ENCODE measurements around the gene SPIRE1.

The SPIRE1 gene

DNA sequence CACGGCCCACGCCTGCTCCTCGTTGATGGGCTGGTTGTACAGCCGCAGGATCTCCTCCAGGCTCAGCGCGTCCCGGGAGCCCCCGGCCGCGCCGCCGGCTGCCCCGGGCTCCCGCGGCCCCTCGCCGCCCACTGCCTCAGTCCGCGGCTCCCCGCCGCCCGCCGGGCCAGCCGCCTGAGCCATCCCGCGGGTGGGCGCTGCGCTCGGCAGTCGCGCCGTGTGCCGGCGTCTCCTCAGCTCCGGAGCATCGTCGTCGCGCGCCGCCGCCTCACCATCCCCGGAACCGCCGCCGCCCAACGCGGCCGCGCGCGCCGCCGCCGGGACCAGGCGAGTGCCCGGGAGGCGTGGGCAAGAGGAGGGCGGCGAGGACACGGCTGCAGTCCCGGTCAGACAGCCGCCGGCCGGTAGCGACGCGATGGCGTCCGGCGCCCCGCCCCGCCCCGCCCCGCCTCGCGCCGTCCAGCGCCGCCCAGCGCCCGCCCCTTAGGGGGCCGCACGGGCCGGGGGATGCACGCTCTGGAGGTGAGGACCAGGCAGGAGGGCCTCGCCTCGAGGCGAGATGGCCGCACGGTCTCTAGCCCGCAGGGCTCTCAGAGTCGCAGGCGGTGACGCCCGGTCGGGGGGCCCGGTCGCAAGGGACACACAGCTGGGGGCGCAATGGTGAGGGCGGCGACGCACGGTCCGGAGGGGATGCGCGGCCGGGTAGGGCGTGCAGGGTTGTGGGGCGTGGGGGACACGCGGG lies at the start of gene SPIRE1:
SPIRE1 (minus strand) TSS at position 424 of the 742 bp plus-strand sequence; CDS start at position 183, 241 bp downstream.
- no peak for DNase-seq (ENCODE audit: low read depth)

DNA sequence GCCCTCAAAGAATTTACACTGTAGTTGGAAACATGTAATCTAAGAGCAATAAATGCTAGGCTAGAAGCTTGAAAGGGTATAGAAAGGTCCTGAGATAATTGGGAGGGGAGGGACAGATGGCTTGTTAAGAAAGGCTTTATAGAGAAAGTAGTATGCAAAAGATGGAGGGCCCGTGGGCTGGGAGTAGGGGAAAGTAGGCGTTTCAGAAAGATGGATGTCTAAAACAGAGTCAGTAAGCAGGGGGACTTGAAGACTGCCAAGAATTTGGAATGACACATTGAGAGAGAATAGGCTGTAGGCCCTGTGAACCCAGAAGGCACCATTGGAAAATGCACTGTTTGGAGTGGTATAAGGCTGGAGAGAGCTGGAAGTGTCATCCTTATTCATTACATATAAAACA lies 45.8 kb upstream of the SPIRE1 start:
- DNase-seq (ENCODE audit: low read depth): no peak

DNA sequence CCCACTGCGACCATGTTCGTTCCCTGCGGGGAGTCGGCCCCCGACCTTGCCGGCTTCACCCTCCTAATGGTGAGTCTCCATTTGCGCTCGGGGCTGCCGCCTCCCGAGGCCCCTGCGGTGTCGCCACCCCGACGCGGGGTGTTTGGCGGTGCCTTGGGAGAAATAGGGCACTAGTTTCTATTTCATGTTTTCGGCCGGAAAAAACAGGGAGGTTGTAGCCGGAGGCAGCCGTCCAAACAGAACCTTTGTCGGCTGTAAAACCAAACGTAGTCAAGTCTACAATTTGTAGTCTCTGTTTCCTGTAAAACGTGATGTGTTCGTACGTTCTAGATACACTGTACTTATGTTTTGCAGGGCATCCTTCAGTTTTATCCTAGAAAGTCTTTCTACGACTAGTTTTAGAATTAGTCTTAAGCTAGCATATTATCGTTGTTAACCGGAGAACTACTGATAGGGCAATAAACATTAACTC lies 45.2 kb upstream of the SPIRE1 start:
- no peak for DNase-seq (ENCODE audit: low read depth)

DNA sequence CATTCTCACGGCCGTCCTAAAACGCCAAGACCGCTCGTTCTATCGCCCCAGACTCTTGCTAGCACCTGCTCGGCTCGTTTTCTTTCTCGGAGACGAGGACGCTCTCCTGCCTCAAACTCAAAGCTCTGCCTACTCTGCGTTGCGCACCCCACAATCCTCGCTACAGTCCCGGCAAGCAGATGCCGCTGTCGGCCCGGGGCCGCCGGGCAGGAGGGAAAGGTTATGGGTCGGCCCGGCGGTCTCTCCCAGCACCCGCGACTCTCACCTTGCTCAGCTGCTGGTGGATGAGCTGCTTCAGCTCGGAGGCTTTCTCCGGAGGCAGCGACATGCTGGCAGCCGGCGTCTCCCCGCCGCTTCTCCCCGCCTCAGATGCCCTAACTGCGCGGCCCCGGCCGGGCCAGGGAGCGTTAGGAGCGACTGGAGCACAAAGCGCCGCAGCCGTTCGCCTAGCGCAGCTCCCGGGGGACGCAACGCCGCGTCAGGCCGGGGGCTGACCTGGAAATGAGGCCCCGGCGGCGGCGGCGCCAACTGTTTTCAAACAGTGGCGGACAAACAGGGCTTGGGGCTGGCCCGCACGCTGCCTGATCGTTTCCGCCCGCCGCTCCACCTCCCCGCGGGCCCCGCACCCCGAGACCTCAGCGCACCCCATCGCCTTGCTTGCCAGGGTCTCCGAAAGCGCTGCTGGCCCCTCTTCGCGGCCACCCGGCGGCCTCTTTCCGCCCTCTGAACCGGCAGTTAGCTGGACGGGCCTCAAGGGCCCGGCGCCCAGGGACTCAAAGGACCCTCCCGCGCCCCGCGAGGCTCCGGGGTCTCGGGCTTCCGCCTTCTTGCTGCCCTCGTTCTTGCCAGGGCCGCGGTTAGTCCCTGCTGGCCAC lies 44.6 kb upstream of the SPIRE1 start, which contains the start of the genes CEP76 and PSMG2:
CEP76 (minus strand) TSS at position 503 of the 875 bp plus-strand sequence; CDS start at position 328, 175 bp downstream.
PSMG2 (plus strand) TSS at position 822 of the 875 bp plus-strand sequence. CDS start 66 bp downstream, outside the sequence.
- DNase-seq (ENCODE audit: low read depth): peak; percentile 59

DNA sequence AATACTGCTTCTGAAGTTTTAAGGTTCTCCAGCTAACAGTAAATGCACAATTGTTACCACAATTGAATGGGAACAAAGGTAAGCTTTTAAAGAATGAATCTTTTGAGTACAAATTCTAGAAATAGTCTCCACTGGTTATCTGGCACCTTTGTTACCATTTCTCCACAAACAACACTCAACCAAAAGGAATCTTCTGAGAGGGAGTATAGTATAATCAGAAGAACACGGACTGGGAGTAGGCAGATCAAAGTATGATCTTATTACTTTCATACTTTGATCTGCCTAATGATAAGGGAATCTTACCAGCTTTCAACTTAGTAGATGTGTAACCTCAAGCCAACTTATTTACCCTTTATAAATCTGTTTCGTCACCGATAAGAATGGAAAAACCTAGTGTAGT lies 43.3 kb upstream of the SPIRE1 start:
- DNase-seq (ENCODE audit: low read depth): no peak

DNA sequence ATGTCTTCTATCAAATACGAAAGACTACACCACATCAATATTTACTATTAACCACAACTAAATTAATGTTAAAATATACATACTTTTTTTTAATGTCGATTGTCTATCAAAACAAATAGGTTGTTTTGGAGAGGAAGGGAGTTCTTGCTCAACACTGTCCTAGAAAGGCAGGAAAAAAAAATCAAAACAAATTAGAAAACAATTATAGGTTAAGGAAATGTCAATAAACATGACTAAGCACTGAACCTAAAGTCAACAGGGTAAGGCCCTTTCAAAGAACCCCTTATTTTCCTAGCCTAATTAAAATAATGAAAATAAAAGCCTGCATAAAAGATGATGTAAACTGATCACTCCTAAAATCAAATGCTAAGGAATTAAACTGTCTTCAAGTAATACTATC lies 41.8 kb upstream of the SPIRE1 start:
- no peak for DNase-seq (ENCODE audit: low read depth)

DNA sequence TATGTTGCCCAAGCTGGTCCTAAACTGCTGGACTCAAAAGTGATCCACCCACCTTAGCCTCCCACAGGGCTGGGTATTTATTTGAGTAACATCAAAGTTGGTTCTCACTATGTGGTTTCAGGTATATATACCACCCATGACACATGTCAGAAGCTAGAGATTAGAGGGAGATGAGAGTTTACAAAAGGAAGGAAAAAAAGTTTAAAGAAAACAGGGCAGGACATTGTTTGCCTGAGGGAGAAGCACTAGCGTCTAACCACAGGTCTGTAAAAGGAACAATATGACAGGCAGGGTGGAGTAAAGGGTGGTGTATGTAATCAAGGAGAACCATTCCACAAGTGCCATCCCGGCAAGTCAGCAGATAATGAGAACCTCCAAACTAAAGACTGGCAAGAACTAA lies 36.1 kb upstream of the SPIRE1 start:
- no peak for DNase-seq (ENCODE audit: low read depth)

DNA sequence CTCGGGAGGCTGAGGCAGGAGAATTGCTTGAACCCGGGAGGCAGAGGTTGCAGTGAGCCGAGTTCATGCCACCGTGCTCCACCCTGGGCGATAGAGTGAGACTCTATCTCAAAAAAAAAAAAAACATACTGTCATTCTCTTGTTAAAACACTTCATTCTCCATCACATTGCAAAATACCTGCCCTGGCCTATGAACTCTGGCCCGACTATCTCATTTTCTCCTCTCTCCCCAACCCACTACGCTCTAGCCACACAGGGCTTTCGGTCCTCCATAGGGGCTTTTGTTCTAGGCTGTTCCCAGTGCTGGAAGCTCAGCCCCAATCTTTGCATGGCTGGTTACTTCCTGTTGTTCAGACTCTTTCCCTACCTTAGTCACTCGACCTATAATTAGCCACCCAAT lies 34.3 kb upstream of the SPIRE1 start:
- no peak for DNase-seq (ENCODE audit: low read depth)

DNA sequence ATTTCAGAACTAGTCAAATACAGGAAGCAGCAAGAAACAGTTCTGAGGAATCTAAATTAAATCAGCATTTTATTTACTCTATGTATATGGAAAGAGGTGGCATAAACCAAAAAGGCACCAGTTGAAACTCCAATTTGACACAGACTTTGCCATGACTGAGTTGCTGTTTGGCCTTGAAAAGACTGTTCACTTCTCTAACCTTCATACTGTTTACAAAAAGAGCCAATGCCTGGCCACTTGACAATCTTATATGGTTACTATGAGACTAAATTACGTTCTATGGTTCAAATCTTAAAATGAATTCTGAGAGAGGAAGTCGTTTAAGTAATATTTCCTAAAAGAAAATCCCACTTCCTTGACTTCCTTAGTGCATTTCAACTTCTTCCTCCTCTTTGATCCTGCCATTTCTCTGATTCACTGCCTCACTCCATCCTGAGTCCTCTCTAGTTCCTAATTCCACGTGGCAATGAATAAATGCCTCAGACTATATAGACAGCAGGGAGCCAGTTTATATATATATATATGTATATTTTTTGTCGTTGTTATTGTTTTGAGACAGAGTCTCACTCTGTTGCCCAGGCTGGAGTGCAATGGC lies 31.4 kb upstream of the SPIRE1 start:
- DNase-seq (ENCODE audit: low read depth): no peak

DNA sequence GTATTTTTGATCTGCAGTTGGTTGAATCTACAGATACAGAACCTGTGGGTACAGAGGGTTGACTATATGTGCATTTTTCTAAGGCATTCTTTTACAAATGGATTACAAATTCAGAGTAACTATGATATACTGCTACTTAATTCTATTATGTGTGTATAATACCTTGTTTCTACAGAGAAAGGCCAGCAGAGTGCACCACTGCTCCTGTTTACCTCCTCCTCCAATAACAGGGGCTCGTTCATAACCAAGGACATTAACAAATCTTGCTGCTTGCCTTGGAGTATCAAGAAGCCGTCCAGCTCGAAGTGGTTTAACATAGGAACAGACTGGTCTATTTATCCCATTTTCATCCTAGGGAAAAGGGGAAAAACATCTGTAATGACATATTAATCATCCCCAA lies 28.2 kb upstream of the SPIRE1 start:
- no peak for DNase-seq (ENCODE audit: low read depth)

DNA sequence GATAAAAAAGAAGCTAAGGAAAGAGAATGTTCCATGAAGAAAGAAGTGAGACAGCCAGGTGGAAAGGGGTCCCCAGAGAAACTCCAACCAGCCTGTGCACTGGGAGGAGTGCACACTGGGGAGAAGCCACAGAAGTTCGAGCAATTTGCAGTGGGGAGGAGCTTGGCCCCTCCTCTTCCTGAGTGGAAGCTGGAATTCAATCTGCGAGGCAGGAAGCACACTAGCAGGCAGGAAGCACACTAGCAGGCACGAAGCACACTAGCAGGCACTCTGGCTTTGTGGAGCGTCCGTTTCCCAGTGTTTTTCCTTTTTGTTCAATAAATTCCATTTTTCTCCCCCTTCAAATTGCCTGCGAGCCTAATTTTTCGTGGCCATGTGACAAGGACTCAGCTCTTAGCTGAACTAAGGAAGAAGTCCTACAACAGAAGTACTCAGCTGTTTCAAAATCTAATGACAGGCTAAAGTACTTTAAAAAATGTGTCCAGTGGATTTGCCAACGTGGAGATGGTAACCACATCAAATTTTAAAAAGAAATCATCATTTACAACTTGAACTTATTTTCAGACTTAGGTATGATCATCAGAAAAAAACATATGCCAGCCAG lies 21.4 kb upstream of the SPIRE1 start:
- DNase-seq (ENCODE audit: low read depth): no peak

DNA sequence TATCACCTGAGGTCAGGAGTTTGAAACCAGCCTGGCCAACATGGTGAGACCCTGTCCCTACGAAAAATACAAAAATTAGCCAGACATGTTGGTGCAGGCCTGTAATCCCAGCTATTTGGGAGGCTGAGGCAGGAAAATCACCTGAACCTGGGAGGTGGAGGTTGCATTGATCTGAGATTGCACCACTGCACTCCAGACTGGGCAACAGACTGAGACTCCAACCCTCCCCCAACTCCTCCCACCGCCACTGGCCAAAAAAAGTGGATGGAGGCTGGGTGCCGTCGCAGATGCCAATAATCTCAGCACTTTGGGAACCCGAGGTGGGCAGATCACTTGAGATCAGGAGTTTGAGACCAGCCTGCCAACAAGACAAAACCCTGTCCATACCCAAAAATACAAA lies 10.1 kb upstream of the SPIRE1 start:
- no peak for DNase-seq (ENCODE audit: low read depth)

DNA sequence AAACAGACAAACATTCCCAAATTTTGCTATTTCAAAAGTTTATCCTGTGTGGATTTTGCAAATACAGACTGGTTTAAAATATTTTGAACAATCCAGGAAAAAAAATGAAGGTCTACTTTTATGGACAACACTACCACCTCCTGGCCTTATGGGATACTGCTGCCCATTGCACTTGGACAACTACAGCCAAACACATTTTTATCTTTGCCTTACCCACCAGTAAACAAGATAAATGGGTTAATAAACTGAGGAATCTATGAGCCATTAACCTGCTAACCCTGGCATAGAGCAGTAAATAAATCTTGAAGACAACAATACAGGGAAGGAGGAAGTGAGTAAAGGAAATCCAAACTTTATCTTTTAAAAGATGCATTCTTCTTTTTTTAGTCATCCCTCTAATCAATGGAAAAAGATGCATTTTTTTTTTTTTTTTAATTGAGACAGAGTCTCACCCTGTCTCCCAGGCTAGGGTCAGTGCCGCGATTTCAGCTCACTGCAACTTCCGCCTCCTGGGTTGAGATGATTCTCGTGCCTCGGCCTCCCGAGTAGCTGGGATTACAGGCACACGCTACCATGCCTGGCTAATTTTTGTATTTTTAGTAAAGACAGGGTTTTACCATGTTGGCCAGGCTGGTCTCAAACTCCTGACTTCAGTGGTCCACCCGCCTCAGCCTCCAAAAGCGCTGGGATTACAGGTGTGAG lies 2.1 kb upstream of the SPIRE1 start:
- DNase-seq (ENCODE audit: low read depth): no peak

DNA sequence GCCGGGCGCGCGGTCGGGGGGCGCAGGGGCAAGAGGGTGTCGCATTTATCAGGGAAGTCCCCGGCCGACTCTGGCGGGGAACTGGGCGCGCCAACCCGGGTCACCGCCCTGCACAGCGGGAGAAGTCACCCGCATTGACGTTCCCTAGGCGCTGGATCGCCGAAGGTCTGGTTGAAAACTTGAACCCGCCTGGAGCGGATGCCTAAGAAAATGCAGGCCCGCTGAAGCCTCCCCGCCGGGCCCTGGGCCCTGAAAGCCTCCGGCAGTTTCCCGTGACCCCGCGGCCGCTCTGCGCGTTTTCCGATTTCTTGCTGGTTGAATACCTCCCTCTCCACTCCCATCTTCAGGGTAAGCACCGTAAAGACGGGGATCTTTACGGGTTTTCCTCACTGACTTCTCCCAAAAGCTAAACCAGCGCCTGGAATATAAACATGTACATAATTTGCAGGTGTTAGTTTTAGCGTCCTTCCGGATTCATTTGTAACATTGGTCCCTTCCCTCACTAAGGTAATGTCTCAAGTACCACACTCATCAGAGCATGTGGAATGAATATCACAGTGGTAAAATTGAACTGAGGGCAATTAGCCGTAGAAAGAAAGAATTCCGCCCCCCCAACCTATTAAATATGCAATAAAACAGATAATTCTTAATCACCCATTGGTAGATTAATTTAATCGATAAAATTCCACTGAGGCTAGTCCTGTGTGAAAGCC lies 675 bp upstream of the SPIRE1 start:
- no peak for DNase-seq (ENCODE audit: low read depth)

DNA sequence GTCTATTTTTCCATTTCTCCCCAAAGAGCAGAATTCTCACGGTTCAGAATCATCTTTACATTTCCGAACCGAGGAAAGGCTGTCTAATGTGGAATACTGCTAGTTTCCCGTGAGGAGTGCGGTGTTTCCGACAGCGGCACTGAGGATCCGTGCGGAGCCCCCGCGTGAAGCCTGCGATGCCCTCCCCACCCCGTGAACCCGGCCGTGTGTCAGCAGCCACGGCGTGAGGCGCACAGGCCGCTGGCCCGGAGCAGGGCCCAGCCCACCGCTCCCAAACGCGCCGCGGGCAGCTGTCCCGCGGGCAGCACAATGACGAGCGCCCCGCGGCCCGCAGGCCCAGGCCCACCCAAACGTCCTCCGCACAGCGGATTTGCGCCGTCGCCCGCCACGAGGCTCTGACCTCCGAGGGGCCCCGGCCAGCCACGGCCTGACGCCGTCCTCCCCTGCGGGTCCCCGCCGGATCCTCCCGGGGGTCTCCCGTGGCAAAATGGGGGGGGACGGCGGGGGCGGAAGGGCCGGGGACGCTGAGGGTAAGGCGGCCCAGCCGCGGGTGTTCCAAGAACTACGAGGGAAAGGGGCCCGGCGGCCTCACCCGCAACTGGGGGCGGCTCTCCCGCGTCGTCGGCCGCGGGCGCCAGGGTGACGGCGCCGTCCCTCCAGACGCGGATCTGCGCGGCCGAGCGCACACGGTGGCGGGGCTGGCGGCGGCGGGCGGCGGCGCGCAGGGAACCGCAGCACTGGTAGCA lies 796 bp downstream of the SPIRE1 start:
- no peak for DNase-seq (ENCODE audit: low read depth)

DNA sequence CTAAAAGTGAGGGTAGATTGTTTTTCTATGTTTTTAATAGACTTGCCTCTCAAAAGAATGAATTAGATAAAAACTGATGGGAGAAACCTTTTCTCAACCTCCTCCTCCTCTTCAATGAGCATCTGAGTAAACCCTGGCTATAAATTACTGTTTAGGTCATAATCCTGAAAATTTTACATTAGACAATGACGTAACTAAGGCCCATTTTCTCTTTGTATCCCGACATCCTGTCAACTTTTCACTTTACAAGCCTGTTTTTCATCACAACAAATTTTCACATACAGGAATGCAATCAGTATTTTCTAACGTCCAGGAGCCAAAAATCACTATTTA lies 1.3 kb downstream of the SPIRE1 start:
- DNase-seq (ENCODE audit: low read depth): no peak

DNA sequence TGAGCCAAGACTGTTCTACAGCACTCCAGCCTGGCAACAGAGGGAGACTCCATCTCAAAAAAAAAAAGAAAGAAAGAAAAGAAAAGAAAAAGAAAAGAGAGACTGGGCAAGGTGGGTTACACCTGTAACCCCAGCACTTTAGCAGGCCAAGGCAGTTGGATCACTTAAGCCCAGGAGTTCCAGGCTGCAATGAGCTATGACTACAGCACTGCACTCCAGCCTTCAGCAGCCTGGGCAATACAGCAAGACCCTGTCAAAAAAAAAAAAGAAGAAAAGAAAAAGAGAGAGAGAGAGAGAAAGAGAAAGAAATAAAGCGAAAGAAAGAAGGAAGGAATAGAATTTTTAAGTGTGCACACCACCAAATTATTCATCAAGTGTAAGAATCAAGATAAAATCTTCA lies 2.9 kb downstream of the SPIRE1 start:
- no peak for DNase-seq (ENCODE audit: low read depth)

DNA sequence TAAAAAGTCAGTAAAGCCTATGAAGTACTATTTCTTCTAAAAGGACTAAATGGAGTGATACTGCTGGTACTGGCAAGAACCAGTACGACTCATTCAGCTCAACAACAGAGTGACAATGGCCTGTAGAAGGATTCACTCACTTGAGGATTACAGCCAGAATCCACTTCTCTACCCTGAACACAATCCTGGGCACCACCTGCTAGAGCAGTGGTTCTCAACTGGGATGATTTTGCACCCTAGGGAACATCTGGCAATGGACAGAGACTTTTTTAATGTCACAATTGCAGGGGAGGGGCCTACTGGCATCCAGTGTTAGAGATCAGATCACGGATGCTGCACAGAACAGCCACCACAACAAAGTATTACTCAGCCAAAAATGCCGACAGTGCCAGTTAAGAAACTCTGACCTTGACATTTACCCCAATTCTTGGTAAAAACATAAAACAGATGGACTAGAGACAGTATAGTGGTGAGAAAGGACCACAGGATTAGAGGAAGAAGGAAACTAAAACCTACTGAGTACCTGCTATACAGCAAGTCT lies 5.0 kb downstream of the SPIRE1 start:
- DNase-seq (ENCODE audit: low read depth): no peak

DNA sequence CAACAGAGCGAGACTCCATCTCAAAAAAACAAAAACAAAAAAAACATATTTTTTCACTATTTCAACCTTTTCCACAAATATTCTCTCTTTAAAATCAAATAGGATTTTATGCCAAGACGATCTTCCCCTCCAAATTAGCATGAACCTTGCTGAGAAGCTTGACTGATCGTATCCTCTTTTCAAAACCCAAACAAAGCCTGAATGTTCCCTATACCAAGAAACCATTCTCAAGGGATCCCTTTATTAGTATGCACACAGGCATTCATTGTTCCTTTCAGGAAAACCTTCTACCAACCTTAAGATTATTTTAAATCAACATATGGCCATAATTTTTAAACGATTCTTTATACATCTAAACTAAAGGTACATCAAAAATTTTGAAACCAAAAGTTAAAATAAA lies 6.3 kb downstream of the SPIRE1 start:
- DNase-seq (ENCODE audit: low read depth): no peak

DNA sequence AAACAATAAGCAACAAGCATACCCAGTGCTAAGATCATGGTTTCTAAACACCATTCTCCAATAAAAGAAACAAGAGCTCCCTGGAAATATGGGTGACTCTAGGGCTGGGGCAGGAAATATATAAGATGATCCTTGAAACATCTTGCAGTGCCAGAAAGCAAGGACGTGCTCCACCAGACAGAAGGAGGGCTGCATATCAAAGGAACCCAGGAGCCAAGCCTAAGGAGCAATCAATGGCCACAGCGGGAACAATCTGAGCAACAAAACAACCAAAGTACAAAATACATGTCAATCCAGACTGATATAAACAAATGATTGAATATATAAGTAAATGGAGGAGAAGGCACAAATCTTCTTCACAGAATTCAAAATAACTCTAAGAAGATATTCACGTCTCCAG lies 10.1 kb downstream of the SPIRE1 start:
- DNase-seq (ENCODE audit: low read depth): no peak
